Epithelial cell of proximal tubule (primary cell): ENCODE measurements around the gene GPSM1. TPM values are rescaled to one million over a fixed set of nuclear protein-coding genes. Genes with fewer than 3 reads are reported as not detected.

Experiments
- DNase-seq: peaks from one replicate; pipeline ENCODE4 v3.0.0-alpha.2; 2011; ENCODE audit warnings: low read depth
- H3K4me3 ChIP-seq: 2 replicates; pipeline ENCODE4 v1.5.1; 2011; ENCODE audit warnings: low read depth, mild to moderate bottlenecking, low read length
- total RNA-seq: library from RNA; depleted of rRNA; stranded (reverse); fragments of >200 nt; gene quantifications from 2 replicates; pipeline ENCODE4 v1.2.3, GENCODE V29; 2015
- TF ChIP-seq, protein P1 (sequence below): conservative IDR thresholded peaks from 2 replicates; pipeline ENCODE4 v1.5.1; 2012; ENCODE audit warnings: low read depth, mild to moderate bottlenecking, low read length

Gene GPSM1
- total RNA-seq, 1 donor from 2014 or later, result 28.2 TPM

DNA sequence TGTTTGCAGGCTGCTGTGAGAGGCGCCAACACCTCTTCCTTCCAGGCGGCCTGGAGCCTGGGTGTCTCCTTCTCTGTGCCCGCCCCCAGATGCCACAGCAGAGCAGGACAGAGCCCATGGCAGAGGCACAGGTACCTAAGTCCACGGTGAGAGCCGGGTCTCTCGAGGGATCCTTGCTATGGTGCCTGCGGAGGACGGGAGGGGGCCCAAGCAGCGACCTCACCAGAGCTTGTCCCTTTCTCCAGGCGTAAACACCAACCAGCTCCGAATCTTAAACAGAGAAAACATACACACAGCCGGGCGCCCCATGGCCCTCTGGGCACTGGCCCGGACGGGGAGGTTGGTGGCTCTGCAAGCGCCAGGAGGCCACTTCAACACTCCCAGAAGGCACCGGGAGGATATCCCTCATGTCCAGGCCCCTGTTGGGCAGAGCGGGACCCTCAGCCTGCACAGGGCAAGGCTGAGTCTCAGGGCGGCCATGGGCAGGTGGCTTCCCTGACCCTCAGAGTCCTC lies 35.3 kb upstream of the GPSM1 start:
- no peak for DNase-seq
- H3K4me3 ChIP-seq, result no peak overlapping the region
- TF ChIP-seq, protein P1, sequence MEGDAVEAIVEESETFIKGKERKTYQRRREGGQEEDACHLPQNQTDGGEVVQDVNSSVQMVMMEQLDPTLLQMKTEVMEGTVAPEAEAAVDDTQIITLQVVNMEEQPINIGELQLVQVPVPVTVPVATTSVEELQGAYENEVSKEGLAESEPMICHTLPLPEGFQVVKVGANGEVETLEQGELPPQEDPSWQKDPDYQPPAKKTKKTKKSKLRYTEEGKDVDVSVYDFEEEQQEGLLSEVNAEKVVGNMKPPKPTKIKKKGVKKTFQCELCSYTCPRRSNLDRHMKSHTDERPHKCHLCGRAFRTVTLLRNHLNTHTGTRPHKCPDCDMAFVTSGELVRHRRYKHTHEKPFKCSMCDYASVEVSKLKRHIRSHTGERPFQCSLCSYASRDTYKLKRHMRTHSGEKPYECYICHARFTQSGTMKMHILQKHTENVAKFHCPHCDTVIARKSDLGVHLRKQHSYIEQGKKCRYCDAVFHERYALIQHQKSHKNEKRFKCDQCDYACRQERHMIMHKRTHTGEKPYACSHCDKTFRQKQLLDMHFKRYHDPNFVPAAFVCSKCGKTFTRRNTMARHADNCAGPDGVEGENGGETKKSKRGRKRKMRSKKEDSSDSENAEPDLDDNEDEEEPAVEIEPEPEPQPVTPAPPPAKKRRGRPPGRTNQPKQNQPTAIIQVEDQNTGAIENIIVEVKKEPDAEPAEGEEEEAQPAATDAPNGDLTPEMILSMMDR, result no peak

DNA sequence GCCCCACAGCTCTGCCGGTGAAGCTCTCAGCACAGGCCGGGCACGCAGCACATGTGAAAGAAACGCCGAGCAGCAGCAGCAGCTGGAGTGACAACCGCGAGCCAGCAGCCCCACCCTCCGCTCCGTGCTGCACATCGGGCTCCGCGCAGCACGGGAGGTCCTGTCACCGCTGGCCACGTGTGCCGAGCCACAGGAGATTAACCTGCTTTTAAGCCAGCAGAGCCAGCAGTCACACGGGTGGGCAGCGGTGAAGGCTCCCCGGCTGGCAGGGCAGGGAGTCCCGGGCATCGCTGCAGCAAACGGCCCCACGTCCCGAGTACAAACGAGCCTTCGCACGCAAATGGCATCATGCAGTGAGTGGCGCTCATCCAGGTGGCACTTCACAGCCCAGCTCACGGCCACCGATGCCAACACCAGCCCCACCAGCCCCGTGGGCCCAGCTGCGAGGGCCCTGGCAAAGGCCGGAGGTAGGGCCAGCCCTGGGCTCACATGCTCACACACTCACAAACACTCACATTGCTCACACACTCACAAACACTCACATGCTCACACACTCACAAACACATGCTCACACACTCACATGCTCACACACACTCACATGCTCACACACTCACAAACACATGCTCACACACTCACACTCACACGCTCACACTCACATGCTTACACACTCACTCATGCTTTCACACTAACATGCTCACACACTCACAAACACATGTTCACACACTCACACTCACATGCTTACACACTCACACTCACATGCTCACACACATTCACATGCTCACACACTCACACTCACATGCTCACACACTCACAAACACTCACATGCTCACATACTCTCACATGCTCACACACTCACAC lies 34.5 kb upstream of the GPSM1 start:
- no peak for DNase-seq
- H3K4me3 ChIP-seq, result no peak overlapping the region
- TF ChIP-seq, protein P1, result no peak

DNA sequence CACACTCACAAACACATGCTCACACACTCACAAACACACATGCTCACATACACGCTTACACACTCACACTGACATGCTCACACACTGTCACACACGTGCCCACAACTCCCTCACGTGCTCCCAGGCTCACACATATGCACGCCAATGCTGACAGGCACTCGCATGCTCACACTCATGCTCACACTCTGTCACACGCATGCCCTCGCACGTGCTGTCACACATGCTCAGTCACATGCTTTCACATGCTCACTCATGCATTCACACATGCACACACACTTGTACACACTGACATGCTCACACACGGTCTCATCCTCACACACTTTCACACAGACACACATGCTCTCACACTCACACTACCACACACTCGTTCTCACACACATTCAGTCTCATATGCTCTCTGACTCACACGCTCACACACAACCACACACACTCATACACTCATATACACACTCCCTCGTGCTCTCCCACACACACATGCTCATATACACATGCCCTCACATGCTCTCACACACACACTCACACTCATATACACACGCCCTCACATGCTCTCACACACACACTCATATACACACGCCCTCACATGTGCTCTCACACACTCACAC lies 33.8 kb upstream of the GPSM1 start:
- TF ChIP-seq, protein P1, result no peak

DNA sequence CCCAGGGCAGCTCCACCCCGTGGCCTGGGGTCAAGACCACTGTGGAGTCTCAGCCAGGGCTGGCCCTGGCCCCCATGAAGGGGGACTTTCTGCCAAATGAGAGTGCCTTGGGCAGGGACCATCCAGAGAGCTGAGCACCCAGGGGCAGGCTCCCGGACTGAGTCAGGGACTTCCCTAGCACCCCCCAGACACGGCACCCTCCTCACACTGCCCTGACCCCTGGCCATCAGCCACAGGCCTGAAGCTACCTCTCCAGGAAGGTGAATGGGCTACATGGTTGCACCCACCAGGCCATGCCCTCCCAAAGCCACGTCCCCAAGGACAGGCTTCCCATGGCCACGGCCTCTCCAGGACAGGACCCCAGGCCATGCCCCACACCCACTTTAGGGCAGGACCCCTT lies 32.9 kb upstream of the GPSM1 start:
- TF ChIP-seq, protein P1, result no peak
- no peak overlapping the region for H3K4me3 ChIP-seq
- no peak for DNase-seq

More for the DNA sequence above, 33.8 kb upstream of the GPSM1 start:
- H3K4me3 ChIP-seq, result no peak overlapping the region
- no peak for DNase-seq

DNA sequence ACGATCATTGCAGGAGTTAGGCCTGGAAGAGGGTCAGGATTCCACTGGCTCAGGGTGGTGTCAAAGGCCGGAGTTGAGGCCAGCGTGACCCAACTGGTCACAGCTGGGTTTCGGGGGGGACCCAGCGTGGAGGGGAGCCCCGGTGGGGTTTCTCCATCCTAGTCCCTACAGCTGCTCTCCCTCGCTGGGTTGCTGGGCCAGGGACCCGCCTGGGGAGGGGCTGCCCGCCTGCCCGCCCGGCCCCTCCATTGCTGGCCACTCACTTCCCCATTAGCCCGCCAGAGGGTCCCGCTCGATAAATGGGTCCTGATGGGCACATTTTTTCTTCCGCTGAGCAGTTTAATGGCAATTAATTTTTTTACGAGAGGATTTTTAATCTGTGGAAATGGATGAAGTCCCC lies 32.3 kb upstream of the GPSM1 start:
- H3K4me3 ChIP-seq, result no peak overlapping the region
- DNase-seq, result no peak
- TF ChIP-seq, protein P1, result no peak

DNA sequence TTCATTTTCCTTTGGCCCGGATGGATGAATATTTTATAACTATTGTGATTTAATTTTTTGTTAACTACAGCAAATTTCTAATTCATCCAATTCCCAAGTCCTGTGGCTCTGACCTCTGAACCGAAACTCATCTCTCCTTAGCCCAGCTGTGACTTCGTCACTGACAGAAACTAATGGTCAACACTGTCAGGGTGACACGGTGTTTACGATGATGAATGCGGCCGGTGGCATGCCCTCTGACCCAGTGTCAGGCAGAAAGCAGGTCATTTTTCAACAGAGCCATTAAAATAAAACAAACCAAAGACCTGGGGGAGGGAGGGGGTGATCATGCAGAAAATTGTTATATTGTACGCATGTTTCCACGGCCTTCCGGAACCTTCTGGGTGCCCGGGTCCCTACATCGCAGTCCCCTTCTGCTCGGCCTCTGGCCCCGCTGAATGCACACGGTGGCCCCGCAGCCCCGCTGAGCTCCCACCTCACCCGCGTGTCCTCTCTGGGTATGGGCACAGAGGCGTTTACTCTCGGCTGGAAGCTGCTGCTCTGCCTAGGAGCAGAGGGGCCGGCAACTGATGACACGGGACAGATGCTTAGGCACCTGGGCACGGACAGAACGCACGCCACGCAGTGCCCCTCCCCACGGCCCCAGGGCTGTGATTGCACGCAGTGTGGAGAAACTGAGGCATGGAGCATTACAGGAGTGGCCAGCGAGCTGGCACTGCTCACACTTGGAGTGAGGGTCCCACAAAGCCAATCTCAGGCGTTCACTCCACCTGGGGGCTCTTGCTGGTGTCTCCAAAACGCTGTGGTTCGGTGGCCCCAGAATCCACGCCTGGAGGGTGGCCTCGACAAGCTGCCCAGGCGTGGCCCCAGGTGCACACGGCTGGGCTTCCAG lies 31.6 kb upstream of the GPSM1 start:
- no peak overlapping the region for H3K4me3 ChIP-seq
- TF ChIP-seq, protein P1, result no peak
- no peak for DNase-seq
